8988T (cell line): ENCODE data around the gene NRAP.

Experiments used
- DNase-seq: peaks from one replicate; pipeline ENCODE4 v3.0.0; 2011

Gene NRAP

DNA sequence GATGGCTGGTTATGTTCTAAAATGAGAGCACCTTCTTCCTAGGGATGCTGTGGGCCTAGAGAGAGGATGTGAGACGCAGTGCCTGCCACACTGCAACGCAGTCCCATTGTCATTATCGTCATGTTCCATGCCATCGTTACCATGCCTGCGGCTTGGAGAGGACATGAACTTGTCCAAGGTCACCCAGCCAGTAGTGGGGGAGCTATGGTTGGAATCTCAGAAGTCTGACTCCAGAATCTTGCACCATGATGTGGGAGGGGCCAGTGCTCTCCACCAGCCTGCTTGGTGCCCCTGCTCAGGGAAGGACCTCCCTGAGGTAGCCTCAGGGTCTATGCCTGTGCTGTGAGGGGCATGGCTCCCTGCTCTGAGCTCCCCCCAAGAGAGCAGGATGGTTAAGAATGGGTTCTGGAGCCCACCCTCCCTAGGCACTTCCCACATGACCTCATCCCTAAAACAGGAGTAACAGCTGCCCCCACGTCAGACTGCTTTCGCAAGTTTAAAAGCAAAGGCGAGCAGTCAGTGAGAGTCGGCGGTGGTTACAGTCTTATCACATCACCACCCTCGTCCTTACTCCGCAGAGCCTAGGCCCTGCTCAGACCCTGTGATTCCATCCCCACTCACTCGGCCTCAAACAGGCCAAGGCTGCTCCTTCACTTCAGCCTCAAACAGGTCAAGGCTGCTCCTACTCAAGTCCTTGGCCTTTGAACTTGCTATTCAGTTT is 60.6 kb downstream of the NRAP start:
- DNase-seq: no peak

DNA sequence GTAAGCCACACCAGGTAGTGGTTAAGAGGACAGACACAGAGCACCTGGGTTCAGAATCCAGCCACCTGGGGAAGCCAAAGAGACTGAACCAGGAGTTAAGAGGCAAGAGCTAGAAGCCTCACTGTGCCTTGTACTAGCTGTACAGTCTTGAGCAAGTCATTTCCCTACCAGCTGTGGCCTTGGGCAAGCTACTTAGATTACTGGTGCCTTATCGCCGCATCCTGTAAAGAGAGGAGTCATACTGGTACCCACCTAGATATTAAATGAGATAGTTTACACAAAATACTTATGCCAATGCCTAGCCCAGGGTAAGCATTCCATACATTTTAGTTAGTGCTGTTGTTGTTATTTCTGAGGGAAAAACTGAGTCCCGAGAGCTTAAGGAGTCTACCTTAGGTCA is 63.3 kb downstream of the NRAP start:
- no peak for DNase-seq

DNA sequence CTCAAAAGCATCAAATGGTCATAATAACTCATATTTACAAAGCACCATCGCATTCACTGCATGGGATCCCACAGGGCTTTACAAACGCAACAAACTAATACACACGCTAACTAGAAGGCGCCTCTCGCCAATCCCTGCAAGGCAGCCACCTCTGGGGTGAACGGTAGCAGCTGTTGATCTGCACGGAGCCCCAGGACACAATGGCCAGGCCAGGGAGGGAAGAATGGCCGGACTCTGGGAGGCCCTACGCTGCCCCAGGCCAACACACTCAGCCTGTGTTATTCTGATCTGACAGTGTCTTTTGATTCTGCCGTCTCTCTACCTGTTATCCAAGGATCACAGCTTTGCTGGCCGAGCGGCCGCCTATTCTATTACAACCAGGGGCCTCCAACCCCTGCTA is 69.2 kb downstream of the NRAP start:
- DNase-seq: no peak

DNA sequence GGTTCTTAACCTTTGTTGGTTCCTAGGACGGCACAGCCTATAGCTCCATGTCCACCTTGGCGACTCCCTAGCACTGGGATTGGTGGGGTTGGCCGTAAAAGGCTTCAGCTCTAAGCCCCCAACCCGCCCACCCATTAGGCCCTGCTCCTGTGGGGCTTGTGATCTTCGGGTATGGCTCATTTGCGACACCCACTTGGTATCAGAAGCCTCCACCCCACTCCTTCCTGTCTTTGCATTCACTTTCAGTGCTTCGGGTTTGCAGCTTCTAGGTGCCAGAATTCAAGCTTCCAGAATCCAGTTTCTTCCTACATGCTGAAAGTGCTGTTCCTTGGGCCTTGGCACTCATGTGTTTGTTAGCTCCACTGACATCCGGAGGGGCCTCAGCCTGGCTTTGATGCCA is 71.5 kb downstream of the NRAP start:
- no peak for DNase-seq

DNA sequence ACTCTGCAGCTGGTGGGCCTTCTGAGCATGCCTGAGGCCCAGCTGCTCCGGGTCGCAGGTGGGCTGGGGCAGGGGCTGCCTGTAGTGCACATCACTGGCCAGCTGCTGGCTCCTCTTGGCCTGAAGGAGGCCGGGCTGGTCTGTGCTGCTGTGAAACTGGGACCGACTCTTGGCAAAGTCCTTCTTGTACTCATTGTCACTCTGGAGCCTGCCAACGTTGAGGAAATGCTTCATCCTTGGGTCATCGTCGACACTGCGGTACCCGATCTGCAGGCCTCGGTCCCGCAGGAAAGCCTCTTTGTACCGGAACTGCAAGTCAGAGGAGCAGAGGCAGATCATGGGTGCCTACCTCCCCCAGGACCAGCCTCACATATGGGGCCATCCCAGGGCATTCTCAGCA is 73.3 kb downstream of the NRAP start:
- DNase-seq: no peak

DNA sequence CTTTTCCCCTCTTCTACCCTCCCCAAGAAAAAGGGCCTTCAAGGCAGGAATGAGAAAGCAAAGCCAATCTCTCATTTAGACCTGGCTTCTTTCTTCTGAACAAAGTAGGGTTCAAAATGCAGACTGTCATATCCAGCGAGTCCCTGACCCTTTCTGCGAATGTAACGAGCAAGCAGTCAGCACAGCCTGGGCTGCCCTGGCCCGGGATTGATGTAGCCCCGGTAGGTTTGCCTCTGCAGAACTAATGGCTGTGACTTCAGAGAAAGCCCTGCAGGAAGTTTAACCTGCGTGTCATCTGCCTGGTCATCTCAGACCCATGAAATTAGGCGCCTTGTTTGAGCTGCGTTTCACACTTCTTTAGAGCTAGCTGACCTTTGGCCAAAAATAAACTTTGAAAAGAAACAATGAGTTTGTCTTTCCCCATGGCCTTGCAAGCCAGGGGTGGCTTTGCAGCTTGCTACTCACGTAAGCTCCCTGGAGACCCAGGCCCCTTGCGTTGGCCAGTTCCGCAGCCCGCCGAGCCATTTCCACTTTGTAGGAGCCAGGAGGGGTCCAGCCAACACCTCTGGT is 74.6 kb downstream of the NRAP start:
- DNase-seq: no peak

DNA sequence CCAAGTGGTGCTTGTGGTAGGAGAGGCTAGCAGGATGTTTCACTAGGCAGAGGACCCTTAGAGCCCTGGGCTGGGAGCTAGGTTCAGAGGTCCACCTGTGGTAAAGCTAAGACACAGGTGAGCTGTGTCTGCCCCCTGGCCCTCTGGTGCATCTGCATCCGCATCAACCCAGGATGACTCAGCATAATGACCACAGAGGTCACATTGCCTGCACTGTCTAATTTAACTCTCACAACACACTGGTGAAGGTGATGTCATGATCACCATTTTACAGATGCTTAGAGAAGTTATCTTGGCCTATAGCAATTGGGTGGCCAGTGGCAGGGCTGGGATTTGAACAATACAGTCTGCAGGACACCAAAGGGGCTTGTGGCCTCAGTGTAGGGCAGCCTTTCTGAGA is 77.9 kb downstream of the NRAP start:
- no peak for DNase-seq

DNA sequence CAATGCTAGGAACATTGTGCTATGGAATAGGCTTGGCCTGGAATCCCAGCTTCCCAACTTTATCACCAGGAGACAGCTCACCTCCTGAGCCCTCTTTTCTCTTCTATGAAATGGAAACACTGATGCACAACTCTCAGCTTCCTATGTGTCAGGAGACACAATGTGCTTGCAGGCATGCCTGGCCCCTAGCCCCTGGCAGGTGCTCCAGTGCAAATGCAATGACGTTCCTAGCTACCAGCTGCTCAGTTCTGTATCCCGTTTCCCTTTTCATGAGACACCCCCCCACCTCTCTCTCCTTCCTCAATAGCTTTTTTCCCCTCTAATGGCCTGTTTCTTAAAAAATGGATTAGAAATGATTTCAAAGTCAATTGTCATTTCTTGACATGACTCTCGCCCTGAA is 80.3 kb downstream of the NRAP start:
- no peak for DNase-seq

DNA sequence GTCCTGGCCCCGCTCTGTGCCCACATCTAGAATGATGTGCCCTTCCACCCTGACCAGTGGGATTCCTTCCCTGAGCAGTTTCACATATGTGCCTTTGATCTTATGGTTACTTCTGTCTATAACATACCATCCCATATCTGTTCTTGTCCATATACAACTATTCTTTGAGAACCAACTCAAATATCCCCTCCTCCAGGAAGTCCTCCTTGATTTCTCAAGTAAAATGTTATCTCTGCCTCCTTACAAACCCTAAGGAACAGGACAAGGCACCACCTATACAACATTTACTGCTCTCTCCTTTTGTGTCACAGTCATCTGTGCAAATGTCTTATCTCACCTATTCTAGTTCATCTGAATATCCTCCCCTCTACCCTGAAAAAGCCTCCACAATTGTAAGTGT is 82.7 kb downstream of the NRAP start:
- DNase-seq: no peak

DNA sequence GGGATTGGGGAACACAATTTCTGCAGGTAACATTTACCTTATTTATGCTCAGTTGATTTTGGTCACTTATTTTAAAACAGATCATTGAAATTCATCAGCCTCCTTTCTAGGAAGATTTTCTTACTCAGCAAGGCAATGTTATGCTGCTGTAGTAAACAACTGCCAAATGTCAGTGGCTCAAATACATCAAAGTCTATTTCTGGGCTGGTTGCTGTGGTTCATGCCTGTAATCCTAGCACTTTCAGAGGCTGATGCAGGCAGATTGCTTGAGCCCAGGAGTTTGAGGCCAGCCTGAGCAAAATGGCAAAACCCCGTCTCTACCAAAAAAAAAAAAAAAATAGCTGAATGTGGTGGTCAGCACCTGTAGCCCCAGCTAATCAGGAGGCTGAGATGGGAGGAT is 85.1 kb downstream of the NRAP start:
- DNase-seq: no peak

DNA sequence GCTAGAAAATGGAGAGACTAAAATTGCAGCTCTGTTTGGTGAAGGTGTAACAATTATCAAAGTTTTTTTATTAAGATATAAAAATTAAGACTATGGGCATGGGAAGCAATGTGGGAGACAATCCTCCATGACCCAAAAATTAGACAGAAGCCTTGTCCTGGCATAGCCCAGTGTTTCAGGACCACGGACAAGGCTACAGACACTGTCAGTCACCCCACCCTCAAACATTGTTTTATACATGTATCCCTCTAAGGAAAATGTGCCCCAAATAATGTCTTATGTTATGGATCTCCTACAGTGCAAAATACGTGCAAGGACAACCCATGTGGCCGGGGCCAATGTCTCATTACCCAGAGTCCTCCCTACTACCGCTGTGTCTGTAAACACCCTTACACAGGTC is 87.0 kb downstream of the NRAP start:
- DNase-seq: no peak

DNA sequence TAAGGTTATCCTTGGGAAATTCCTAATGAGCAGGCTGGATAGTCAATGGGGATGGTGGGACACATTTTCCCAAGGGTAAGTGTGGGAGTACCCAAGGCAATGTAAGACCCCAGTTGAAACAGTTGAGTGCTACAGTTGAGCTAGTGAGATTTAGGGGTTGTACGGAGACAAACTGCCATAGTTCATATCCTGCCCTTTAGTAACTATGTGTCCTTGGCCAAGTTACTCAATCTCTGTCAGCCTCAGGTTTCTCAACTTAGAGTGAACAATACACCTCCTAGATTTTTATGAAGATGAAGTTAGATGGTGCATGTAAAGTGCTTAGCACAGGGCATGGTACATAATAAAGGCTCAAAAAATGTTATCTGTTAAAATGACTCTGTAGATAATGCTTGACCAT is 90.5 kb downstream of the NRAP start:
- DNase-seq: no peak

DNA sequence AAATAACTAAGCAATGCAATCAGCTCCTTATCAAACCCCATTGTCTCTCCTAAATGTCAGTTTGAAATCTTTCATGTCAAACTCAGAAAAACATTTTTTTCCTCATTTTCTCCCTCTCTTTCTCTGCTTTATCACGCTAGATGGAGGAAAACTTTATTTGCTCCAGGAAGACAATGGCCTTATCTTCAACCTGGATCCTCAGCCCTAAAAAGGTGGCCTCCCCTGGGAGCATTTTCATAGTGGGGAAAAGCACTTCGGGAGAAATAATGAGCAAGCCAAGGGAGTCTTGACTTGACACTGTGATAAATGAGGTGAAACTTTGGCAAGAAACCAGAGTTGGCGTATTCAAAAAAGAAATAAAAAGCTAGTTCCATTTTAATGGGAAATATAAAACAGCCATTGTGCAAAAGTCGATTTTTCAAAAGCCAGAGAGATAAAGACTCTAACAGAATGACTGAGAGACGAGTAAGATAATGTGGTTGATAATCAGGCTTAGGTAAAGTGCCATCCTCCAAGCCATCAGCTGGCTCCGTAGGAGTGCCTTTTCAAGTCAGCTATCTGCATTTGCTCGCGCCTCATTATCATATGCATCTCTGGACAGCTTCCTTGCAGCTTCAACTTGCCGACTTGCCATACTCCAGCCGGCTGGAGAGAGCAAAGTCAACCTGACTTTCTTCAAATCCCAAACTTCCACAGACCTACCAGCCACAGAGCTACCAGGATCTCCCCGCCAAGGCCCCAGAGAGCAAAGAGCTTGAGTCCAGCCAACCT is 91.1 kb downstream of the NRAP start:
- DNase-seq: no peak

DNA sequence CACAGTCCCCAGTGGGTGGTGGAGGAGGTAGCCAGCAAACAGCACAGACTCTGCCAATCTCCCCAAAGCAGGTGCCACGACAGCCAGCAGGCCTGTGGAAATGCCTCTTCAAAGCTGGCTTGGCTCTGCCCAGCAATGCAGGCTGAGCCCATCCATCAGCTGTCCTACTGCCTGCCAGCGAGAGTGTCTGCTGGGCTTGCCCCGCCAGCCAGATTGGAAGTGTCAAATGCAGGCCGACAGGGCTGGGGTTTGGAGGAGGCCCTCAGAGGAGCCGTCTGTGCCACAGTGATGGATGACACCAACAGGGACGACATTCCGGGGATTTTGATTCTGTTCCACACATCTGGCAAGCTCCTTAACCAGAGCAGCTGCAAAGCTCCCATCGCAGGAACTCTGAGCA is 94.3 kb downstream of the NRAP start:
- no peak for DNase-seq

DNA sequence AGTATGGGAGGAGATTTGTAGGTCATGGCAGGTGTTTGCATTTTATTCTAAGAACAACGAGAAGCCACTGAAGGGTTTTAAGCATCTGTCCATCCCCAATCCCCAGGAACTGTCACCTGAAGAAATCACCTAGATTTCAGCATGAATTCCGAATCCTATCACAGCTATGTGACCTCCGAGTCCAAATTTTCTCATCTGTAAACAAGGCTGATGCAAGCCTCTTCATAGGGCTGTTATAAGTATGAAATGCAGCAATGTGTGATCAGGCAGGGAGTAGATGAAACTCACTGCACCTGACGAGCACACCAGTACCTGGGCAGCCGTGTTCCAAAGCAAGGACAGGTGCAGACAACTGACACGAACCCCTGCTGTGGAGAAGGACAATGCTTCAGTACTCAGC is 97.0 kb downstream of the NRAP start:
- DNase-seq: no peak

DNA sequence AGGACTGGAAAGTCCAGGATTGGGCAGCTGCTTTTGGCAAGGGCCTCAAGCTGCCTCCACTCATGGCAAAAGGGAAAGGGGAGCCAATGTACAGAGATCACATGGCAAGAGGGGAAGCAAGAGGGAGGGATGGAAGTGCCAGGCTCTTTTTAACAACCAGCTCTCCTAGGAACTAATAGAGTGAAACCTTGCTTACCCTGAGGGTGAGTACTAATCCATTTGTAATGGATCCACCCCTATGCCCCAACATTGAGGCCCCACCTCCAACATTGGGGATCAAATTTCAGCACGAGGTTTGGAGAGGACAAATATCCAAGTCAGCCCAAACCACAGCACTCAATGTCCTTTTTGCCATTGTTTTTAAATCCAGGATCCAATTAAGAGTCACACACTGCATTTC is 98.5 kb downstream of the NRAP start:
- no peak for DNase-seq

DNA sequence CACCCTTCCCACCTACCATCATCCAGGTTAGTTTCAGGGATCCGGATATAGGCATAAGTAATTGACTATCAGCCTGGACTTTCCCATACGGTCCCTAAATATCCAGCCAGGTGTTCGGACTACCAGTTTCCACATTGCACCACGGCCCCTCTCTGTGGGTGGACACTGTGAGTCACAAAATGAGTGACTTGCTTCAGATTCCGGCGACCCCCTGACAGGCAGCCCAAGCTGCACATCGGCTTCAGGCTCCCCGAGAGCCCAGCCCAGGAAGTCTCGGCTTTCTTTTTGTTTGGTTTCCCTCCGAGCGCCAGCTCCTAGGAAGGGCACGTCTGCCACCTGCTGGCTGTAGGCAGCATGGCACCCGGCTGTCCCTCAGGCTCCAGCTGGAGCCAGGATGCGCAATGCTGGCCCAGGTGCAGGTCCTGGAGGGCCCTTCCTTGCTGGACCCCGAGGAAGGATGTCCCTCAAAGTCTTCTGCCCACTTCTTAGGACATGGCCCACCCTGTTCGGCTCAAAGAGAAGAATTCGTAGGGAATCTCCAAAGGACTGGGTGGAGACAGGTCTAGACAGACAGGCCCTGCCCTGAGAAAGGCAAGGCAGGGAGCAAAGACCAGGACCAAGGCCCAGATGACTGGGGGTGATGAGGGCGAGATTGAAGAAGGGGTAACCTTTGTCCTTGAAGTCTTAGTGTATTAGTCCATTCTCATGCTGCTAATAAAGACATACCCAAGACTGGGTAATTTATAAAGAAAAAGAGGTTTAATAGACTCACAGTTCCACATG is 100.3 kb downstream of the NRAP start:
- DNase-seq: peak; percentile 75

DNA sequence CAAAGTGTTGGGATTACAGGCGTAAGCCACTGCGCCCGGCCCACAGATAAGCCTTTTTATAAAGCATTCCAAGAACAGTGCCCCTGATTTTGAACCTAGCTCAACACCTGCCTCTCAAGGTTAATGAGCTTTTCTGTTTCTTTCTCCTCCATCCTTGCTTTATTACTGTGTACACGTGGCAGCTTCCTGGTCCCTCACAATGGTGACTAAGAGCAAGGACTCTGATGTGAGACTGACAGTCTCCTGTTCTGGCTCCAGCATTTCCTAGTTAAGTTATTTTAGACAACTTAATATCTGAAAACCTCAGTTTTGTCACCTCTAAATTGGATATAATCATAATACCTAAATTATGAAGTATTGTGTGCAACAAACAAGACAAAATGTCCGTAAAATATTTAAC is 101.1 kb downstream of the NRAP start:
- DNase-seq: no peak

DNA sequence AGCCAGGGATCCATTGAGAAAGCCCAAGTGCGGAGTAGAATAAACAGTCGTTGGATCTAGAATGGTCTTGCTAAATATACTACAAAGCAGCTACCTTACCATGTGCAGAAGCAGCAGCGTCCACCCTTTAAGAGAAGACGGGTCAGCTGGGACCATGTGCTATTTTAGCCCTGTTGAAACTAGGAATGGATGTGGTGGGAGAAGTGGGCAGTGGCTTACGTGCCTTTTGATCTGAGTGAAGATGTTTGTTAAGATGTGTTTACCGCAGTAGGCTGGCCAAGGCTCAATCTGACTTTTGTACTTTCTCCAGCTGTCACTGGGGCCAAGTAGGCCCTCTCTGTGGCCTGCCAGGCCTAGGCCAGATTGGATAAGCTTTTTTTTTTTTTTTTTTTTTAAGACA is 101.8 kb downstream of the NRAP start:
- no peak for DNase-seq

DNA sequence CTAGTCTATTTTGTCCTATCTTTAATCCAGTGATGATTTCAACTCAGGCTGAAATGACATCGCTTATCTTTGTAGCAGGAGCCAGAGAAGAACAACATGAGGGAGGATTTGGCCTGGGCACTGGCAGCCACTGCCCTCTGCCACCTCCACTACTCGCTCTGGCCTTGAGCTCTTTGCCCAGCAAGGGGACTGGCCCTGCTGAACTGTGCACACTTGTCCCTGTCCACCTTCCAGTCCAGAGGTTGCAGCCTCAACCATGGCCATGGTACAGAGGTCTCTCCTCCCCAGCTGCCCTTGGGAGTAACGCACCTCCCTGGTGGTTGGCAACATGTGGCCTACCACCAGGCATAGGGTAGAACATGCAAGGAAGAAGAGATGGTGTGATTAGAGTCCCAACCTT is 102.6 kb downstream of the NRAP start:
- DNase-seq: no peak

DNA sequence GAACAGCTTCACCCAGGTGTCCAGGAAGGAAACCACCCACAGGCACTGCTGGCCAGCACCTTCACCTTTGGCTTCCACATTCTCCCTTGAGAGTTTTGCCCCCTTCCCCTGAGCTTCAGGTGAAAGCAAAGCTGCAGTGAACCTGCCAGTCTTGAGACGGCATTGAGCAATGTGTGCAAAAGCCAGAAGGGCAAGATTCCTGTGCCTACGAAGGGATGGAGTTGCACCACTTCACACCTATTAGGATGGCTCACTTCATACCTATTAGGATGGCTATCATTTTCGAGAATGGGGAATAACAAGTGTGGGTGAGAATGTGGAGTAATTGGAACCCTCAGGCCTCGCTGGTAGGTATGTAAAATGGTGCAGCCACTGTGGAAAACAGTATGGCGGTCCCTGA is 103.8 kb downstream of the NRAP start:
- DNase-seq: no peak

DNA sequence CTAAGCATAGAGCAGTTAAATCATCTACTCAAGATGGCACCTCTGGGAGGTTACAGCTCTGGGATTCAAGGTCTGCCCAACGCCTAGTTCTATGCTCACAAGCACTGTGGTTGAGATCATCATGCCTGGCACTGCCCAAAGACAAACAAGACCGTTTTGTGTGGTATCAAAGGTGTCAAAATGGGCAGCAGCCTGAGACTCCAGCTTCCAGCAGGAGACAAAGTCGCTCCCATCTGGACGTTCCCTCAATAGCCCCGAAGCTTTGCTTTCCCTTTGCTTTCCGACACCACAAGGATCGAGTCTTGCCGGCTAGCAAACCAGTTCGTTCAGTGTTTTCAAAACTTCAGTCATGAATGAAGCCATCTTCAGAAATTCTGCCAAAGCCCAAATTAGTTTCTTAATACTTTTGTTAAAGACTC is 105.9 kb downstream of the NRAP start:
- no peak for DNase-seq

DNA sequence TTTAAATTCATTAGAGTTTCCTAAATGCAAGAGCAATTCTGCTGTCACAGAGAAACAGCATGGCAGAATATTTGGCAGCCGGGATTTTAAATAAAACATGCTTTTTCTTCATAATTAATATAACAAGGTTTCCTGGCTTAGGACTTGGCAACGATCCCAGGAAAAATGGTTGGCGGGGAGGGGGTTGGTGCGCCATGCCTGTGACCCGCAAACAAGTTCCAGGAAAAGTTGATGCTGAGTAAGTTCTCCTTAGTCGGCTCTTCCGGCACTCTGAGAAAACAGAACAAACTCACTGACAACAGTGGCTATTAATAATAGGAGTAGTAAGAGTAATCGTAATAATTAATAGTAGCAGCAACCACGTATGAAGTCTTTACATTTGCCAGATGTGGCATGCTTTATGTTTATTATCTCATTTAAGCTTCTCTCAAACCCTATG is 106.4 kb downstream of the NRAP start:
- no peak for DNase-seq

DNA sequence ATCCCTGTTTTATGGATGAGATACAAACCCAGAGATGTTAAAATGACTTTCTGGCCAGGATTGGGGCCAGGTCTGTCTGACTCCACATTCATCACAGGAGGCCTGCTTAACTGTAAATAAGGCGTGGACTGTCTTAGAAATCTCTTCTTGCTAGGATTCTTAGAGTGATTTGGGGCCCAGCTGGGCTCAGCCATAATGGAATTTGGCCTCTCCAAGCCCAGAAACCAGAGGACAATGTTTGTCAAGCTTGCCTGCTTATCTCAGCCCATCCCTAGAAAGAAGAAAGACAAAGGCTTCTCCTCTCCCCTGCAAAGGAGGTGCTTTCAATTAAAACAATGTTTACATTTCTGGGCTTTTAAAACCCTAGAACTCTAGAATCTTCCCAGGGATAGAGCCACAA is 108.1 kb downstream of the NRAP start:
- DNase-seq: no peak
